Esophagus muscularis mucosa (tissue), 4 donors: Measurements from ENCODE around the gene KANSL1. TPM values are rescaled to one million over a fixed set of nuclear protein-coding genes. Genes with fewer than 3 reads are reported as not detected.

Experiments
- DNase-seq: peaks from one replicate; pipeline ENCODE4 v3.0.0-alpha.2; 2017; ENCODE audit errors: extremely low spot score
- H3K27ac ChIP-seq, 4 donors: fragments of 200-600 bp; sonication (generic); replicated peaks in 1 of 4; 1 replicate in 3 of 4; 2 replicates in 1 of 4; pipeline ENCODE4 v1.5.1; 2016 to 2019; ENCODE audit warnings: mild to moderate bottlenecking in 1 of 4
- H3K27me3 ChIP-seq, 4 donors: fragments of 200-600 bp; sonication (generic); one replicate each; pipeline versions ENCODE4 v1.5.1 to v1.6.0; 2016 to 2019
- H3K36me3 ChIP-seq, 4 donors: fragments of 200-600 bp; sonication (generic); one replicate each; pipeline ENCODE4 v1.5.1; 2016 to 2019
- H3K4me1 ChIP-seq, 4 donors: fragments of 200-600 bp; sonication (generic); one replicate each; pipeline ENCODE4 v1.5.1; 2016 to 2019
- H3K4me3 ChIP-seq, 4 donors: fragments of 200-600 bp; sonication (generic); 1 replicate in 2 of 4; 2 replicates in 2 of 4; pipeline ENCODE4 v1.5.1; 2016 to 2019; ENCODE audit warnings: mild to moderate bottlenecking in 4 of 4, moderate library complexity in 1 of 4
- H3K9me3 ChIP-seq, 4 donors: fragments of 200-600 bp; sonication (generic); 1 replicate in 3 of 4; 2 replicates in 1 of 4; pipeline ENCODE4 v1.5.1; 2016 to 2019
- CTCF ChIP-seq, 3 experiments: fragments of 200-600 bp in 2 of 3; fragments of 450-650 bp in 1 of 3; sonication (generic) in 2 of 3; IDR thresholded peaks; one replicate each; pipeline ENCODE4 v1.5.1; 2017 to 2019; ENCODE audit warnings: antibody characterized with exemption in 3 of 3, mild to moderate bottlenecking in 2 of 3, moderate library complexity in 1 of 3
- EP300 ChIP-seq: sonication (generic); formaldehyde crosslinking; IDR thresholded peaks from one replicate; pipeline ENCODE4 v1.6.1; 2017; ENCODE audit warnings: antibody characterized with exemption
- POLR2A ChIP-seq: fragments of 450-650 bp; IDR thresholded peaks from one replicate; pipeline ENCODE4 v1.6.1; 2017; ENCODE audit warnings: antibody characterized with exemption, moderate library complexity, mild to moderate bottlenecking, low read depth
- POLR2AphosphoS5 ChIP-seq, 2 donors: sonication (generic); formaldehyde crosslinking; IDR thresholded peaks; one replicate each; pipeline ENCODE4 v1.6.1; 2017; ENCODE audit warnings: antibody characterized with exemption in 2 of 2
- whole genome bisulfite sequencing: methylation state at CpG from one replicate; pipeline ENCODE4 v1.1.5; 2018; 5-methylcytosine and 5-hydroxymethylcytosine counted together
- intact Hi-C: fragments of 100-400 bp; cut with DNase I; formaldehyde crosslinking; loops from one replicate; pipeline ENCODE4 v1.15.1; 2023
- total RNA-seq, 4 donors: library from RNA; depleted of rRNA; stranded (reverse); fragments of >200 nt; gene quantifications; one replicate each; pipeline versions ENCODE4 v1.1.0 to v1.2.1, GENCODE V29; 2016

KANSL1 gene
- total RNA-seq, 4 donors from 2014 or later = 55.0 to 124 (median 70.0) TPM

GRCh38 chr17:46166692-46167249 is 26.5 kb downstream of the KANSL1 start:
- intact Hi-C loops = no loop called here
- Histone ChIP-seq H3K27me3 (no peaks in the 10 kb centered on the region), H3K36me3 (peaks cover 13 to 31% (median 19%) of the 10 kb centered on the region in 4 donors), H3K9me3 (no peaks in the 10 kb centered on the region), H3K4me3 (no peak overlapping the region), H3K27ac (peak overlapping the region in 2 of 4 donors; percentile 23 to 25), H3K4me1 (peaks cover 81 to 99% (median 99%) of the 10 kb centered on the region in 4 donors)
- 23% methylated on average over 2 of the region's 2 CpGs for WGBS
- DNase-seq = no peak
- no peak for TF ChIP-seq EP300
- TF ChIP-seq POLR2AphosphoS5 (IDR thresholded peaks at IDR 0.05) = no peak
- TF ChIP-seq CTCF (IDR thresholded peaks at IDR 0.05) = no peak
- no peak for TF ChIP-seq POLR2A

- H3K27ac ChIP-seq = peak overlapping the region; percentile 1 to 39 (median 17)
- intact Hi-C loops = no loop called here
- WGBS = 36% methylated on average over 4 of the region's 4 CpGs
Measured at GRCh38 chr17:46163929-46164594, 29.2 kb downstream of the KANSL1 start.

GRCh38 chr17:46163316-46163715 is 29.9 kb downstream of the KANSL1 start:
- Histone ChIP-seq H3K4me3 (no peak overlapping the region), H3K4me1 (peaks cover 77 to 97% (median 96%) of the 10 kb centered on the region in 4 donors), H3K27me3 (no peaks in the 10 kb centered on the region), H3K9me3 (no peaks in the 10 kb centered on the region), H3K27ac (peak overlapping the region in 3 of 4 donors; percentile 7 to 39 (median 27)), H3K36me3 (no peaks in the 10 kb centered on the region)
- no peak for DNase-seq
- intact Hi-C loops = no loop called here
- TF ChIP-seq CTCF (IDR thresholded peaks at IDR 0.05) (no peak), EP300 (no peak), POLR2AphosphoS5 (IDR thresholded peaks at IDR 0.05) (no peak), POLR2A (no peak)
- 73% methylated on average over 1 of the region's 1 CpG for WGBS

More at GRCh38 chr17:46163929-46164594, 29.2 kb downstream of the KANSL1 start:
- TF ChIP-seq EP300 = no peak
- TF ChIP-seq POLR2A = no peak
- TF ChIP-seq CTCF (IDR thresholded peaks at IDR 0.05) = no peak
- no peak for TF ChIP-seq POLR2AphosphoS5 (IDR thresholded peaks at IDR 0.05)
- Histone ChIP-seq H3K36me3 (peaks cover 0 to 6% (median 0%) of the 10 kb centered on the region in 4 donors), H3K4me1 (peaks cover 75 to 97% (median 96%) of the 10 kb centered on the region in 4 donors), H3K27me3 (no peaks in the 10 kb centered on the region), H3K4me3 (no peak overlapping the region), H3K9me3 (no peaks in the 10 kb centered on the region)
- no peak for DNase-seq

- WGBS = 0% methylated on average over 1 of the region's 1 CpG
- no peak for DNase-seq
- Histone ChIP-seq H3K27me3 (no peaks in the 10 kb centered on the region), H3K36me3 (no peaks in the 10 kb centered on the region), H3K9me3 (no peaks in the 10 kb centered on the region), H3K4me3 (no peak overlapping the region), H3K27ac (peak overlapping the region in 2 of 4 donors; percentile 11 to 39), H3K4me1 (peaks cover 77 to 97% (median 96%) of the 10 kb centered on the region in 4 donors)
- intact Hi-C loops = no loop called here
- TF ChIP-seq EP300 = no peak
Measured at GRCh38 chr17:46162866-46163265, 30.4 kb downstream of the KANSL1 start.

GRCh38 chr17:46160169-46160568 is 33.1 kb downstream of the KANSL1 start:
- no peaks in the 10 kb centered on the region for H3K27me3 ChIP-seq
- TF ChIP-seq POLR2A (no peak), POLR2AphosphoS5 (IDR thresholded peaks at IDR 0.05) (no peak), EP300 (no peak), CTCF (IDR thresholded peaks at IDR 0.05) (no peak)
- H3K9me3 ChIP-seq = no peaks in the 10 kb centered on the region
- H3K36me3 ChIP-seq = no peaks in the 10 kb centered on the region
- intact Hi-C loops = no loop called here
- no peak for DNase-seq
- H3K4me1 ChIP-seq = peaks cover 74 to 97% (median 96%) of the 10 kb centered on the region in 4 donors
- WGBS = 96% methylated on average over 8 of the region's 8 CpGs
- H3K27ac ChIP-seq = peak overlapping the region; percentile 77 to 83 (median 78)
- H3K4me3 ChIP-seq = no peak overlapping the region
